Ovary (tissue), 9 donors: Measurements from ENCODE around the gene VAC14. TPM values are rescaled to one million over a fixed set of nuclear protein-coding genes. Genes with fewer than 3 reads are reported as not detected.

ENCODE experiments used
- DNase-seq, 5 donors: peaks; one replicate each; pipeline ENCODE4 v3.0.0-alpha.2; 2019 to 2020
- H3K27ac ChIP-seq, 2 donors: fragments of 200-600 bp; one replicate each; pipeline versions ENCODE4 v1.5.1 to v1.8.0; 2019 to 2022
- H3K27me3 ChIP-seq: fragments of 200-600 bp; one replicate; pipeline ENCODE4 v1.8.0; 2022
- H3K36me3 ChIP-seq: fragments of 200-600 bp; sonication (generic); one replicate; pipeline ENCODE4 v1.5.1; 2019
- H3K4me1 ChIP-seq: one replicate; pipeline ENCODE4 v1.8.1; 2013; ENCODE audit warnings: mild to moderate bottlenecking, moderate library complexity; ENCODE audit not compliant: insufficient read depth
- H3K4me3 ChIP-seq: fragments of 200-600 bp; sonication (generic); one replicate; pipeline ENCODE4 v1.5.1; 2017
- H3K9me3 ChIP-seq, 2 donors: fragments of 200-600 bp in 1 of 2; sonication (generic) in 1 of 2; one replicate each; pipeline versions ENCODE4 v1.5.1 to v1.8.1; 2013 to 2019; ENCODE audit warnings: mild to moderate bottlenecking in 1 of 2, moderate library complexity in 1 of 2
- EP300 ChIP-seq: sonication (generic); formaldehyde crosslinking; IDR thresholded peaks from one replicate; pipeline ENCODE4 v1.6.1; 2017; ENCODE audit warnings: antibody characterized with exemption
- POLR2A ChIP-seq: fragments of 450-650 bp; IDR thresholded peaks from one replicate; pipeline ENCODE4 v1.6.1; 2017; ENCODE audit warnings: antibody characterized with exemption, mild to moderate bottlenecking, moderate library complexity
- WGBS, 3 donors: extraction: QIAGEN DNeasy Blood & Tissue Kit in 1 of 3; methylation state at CpG; one replicate each; pipeline versions ENCODE4 v1.1.5 to v1.1.7; 2013 to 2017; 5-methylcytosine and 5-hydroxymethylcytosine counted together
- intact Hi-C, 4 donors: fragments of 100-400 bp; cut with DNase I; formaldehyde crosslinking; loops; one replicate each; pipeline versions ENCODE4 v1.11.0 to v1.15.1; 2022 to 2023
- polyA plus RNA-seq, 2 donors: library from polyadenylated mRNA; stranded (reverse); fragments of 200-250 nt in 1 of 2; fragments of 350-450 nt in 1 of 2; fragmentation: Illumina TruSeq in 1 of 2; extraction: RNeasy Lipid Tissue Mini Kit (QIAGEN cat#74804) in 1 of 2; gene quantifications; one replicate each; pipeline ENCODE4 v1.2.3, GENCODE V29; 2013 to 2014
- total RNA-seq, 7 donors: library from RNA; depleted of rRNA in 2 of 7; stranded (reverse); fragments of >200 nt in 2 of 7; fragmentation: NEBNext Ultra II Directional in 3 of 7; extraction: Animal tissue kit (Norgen Biotek cat#: 25700) in 3 of 7; gene quantifications; one replicate each; pipeline versions ENCODE4 v1.1.0 to v1.2.4, GENCODE V29; 2016 to 2023
- TF ChIP-seq, protein P1 (sequence below), 3 donors: fragments of 450-650 bp in 2 of 3; fragments of 200-600 bp in 1 of 3; IDR thresholded peaks; one replicate each; pipeline versions ENCODE4 v1.5.1 to v1.8.0; 2016 to 2022; ENCODE audit warnings: antibody characterized with exemption in 3 of 3, mild to moderate bottlenecking in 1 of 3
- donor health status: DM: no; HTN: no; CAD: no; lungs with moderate emphysema.
- donor health status: DM: no; HTN: no; CAD: no.
- donor health status: Bipolar disorder and iron deficiency.
- donor health status: DM: yes; HTN: yes; CAD: no.
- donor health status: DM: no; HTN: no; CAD: no.
- donor health status: DM: yes; HTN: yes; CAD: no.

VAC14 gene
- total and polyA plus RNA-seq, 9 donors = 9.9 to 32.4 (median 21.1) TPM

GRCh38 chr16:70678898-70679670, 121.9 kb downstream of the VAC14 start:
- Histone ChIP-seq H3K27me3 (no peaks in the 10 kb centered on the region), H3K36me3 (no peaks in the 10 kb centered on the region), H3K9me3 (no peaks in the 10 kb centered on the region), H3K27ac (no peak overlapping the region), H3K4me1 (peaks cover 30% of the 10 kb centered on the region), H3K4me3 (no peak overlapping the region)
- peak in 4 of 5 donors; percentile 24 to 45 (median 37) for DNase-seq
- 78 to 82% (median 79%) methylated on average over 31 of the region's 31 CpGs for WGBS, 3 donors
- intact Hi-C loops = no loop called here
- no peak for TF ChIP-seq EP300
- TF ChIP-seq, protein P1, sequence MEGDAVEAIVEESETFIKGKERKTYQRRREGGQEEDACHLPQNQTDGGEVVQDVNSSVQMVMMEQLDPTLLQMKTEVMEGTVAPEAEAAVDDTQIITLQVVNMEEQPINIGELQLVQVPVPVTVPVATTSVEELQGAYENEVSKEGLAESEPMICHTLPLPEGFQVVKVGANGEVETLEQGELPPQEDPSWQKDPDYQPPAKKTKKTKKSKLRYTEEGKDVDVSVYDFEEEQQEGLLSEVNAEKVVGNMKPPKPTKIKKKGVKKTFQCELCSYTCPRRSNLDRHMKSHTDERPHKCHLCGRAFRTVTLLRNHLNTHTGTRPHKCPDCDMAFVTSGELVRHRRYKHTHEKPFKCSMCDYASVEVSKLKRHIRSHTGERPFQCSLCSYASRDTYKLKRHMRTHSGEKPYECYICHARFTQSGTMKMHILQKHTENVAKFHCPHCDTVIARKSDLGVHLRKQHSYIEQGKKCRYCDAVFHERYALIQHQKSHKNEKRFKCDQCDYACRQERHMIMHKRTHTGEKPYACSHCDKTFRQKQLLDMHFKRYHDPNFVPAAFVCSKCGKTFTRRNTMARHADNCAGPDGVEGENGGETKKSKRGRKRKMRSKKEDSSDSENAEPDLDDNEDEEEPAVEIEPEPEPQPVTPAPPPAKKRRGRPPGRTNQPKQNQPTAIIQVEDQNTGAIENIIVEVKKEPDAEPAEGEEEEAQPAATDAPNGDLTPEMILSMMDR (IDR thresholded peaks at IDR 0.05) = no peak
- no peak for TF ChIP-seq POLR2A

- intact Hi-C loops = no loop called here
- Histone ChIP-seq H3K9me3 (no peaks in the 10 kb centered on the region), H3K36me3 (no peaks in the 10 kb centered on the region), H3K4me1 (peaks cover 23% of the 10 kb centered on the region), H3K27me3 (no peaks in the 10 kb centered on the region), H3K4me3 (no peak overlapping the region), H3K27ac (no peak overlapping the region)
- TF ChIP-seq EP300 (no peak), POLR2A (no peak)
- TF ChIP-seq, protein P1 (IDR thresholded peaks at IDR 0.05) = no peak
- WGBS, 3 donors = 85 to 87% (median 87%) methylated on average over 20 to 22 of the region's 22 CpGs
- DNase-seq = peak in 4 of 5 donors; percentile 26 to 43 (median 29)
Measured at GRCh38 chr16:70678121-70678897, 122.6 kb downstream of the VAC14 start.

DNA sequence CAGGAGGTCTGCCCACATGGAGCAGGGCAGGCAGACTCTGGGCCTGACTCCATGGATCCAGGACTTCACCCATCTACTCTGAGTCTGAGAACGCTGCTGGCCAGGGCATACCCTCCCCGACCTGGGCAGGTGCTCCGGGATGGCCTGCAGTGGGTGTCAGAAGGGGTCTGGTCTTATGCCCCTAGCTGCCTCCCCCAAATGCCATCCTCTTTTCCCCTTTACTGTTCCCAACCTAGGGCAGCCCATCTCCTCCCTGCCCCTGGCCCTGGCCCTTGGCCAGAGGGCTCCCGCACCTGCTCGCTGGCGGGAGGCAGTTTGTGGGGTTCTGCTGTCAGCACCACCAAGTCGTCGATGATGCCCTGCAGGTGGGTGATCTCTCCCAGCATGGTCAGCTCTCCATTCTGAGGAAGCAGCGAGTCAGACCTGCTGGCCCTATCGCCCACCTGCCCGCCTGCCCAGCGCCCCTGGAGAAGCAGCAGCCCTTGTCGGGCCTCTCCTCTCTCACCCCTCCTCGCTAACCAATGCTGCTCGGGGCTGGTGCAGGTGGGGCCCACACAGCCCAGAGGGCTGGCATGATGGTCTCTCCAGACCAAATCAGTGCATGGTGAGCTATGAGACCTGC, 123.3 kb downstream of the VAC14 start:
- no peak overlapping the region for H3K27ac ChIP-seq
- 84 to 86% (median 86%) methylated on average over 15 of the region's 15 CpGs for WGBS, 3 donors

More for the DNA sequence above, 123.3 kb downstream of the VAC14 start:
- Histone ChIP-seq H3K9me3 (no peaks in the 10 kb centered on the region), H3K36me3 (no peaks in the 10 kb centered on the region), H3K4me3 (no peak overlapping the region), H3K27me3 (no peaks in the 10 kb centered on the region), H3K4me1 (peaks cover 23% of the 10 kb centered on the region)
- TF ChIP-seq EP300 = no peak
- no peak for TF ChIP-seq POLR2A
- TF ChIP-seq, protein P1 (IDR thresholded peaks at IDR 0.05) = no peak
- peak in 3 of 5 donors; percentile 16 to 30 (median 23) for DNase-seq
- intact Hi-C loops = no loop called here
